Fibroblast of mammary gland (primary cell): ENCODE results near the gene SPEF2.

Experiments
- DNase-seq: peaks from one replicate; pipeline ENCODE4 v3.0.0-alpha.2; 2010; ENCODE audit warnings: low read depth
- H3K4me3 ChIP-seq: 2 replicates; pipeline ENCODE4 v1.5.1; 2011; ENCODE audit warnings: low read depth, mild to moderate bottlenecking, low read length, moderate library complexity; ENCODE audit not compliant: control insufficient read depth
- CTCF ChIP-seq: conservative IDR thresholded peaks from 2 replicates; pipeline ENCODE4 v1.5.1; 2011; ENCODE audit warnings: low read depth, low read length, inconsistent platforms; ENCODE audit not compliant: control insufficient read depth, insufficient read depth

SPEF2 gene

GRCh38 chr5:35816881-35817521 lies 199.3 kb downstream of the SPEF2 start:
- no peak for TF ChIP-seq CTCF
- DNase-seq = no peak
- no peak overlapping the region for H3K4me3 ChIP-seq

GRCh38 chr5:35819026-35819425 lies 201.4 kb downstream of the SPEF2 start:
- DNase-seq = no peak
- no peak overlapping the region for H3K4me3 ChIP-seq
- no peak for TF ChIP-seq CTCF

GRCh38 chr5:35819668-35820067 lies 202.0 kb downstream of the SPEF2 start:
- no peak overlapping the region for H3K4me3 ChIP-seq
- TF ChIP-seq CTCF = no peak
- DNase-seq = no peak

GRCh38 chr5:35820735-35821134 lies 203.1 kb downstream of the SPEF2 start:
- DNase-seq = no peak
- H3K4me3 ChIP-seq = no peak overlapping the region
- TF ChIP-seq CTCF = no peak

GRCh38 chr5:35821513-35821912 lies 203.8 kb downstream of the SPEF2 start:
- H3K4me3 ChIP-seq = no peak overlapping the region
- TF ChIP-seq CTCF = no peak
- DNase-seq = no peak

- H3K4me3 ChIP-seq = no peak overlapping the region
- DNase-seq = no peak
- TF ChIP-seq CTCF = no peak
Measured at GRCh38 chr5:35822511-35822910, 204.8 kb downstream of the SPEF2 start.
